ENCODE data around the gene KRT23. TPM values are rescaled to one million over a fixed set of nuclear protein-coding genes. Genes with fewer than 3 reads are reported as not detected.

The KRT23 gene, protein sequence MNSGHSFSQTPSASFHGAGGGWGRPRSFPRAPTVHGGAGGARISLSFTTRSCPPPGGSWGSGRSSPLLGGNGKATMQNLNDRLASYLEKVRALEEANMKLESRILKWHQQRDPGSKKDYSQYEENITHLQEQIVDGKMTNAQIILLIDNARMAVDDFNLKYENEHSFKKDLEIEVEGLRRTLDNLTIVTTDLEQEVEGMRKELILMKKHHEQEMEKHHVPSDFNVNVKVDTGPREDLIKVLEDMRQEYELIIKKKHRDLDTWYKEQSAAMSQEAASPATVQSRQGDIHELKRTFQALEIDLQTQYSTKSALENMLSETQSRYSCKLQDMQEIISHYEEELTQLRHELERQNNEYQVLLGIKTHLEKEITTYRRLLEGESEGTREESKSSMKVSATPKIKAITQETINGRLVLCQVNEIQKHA
- 27.3 and 86.5 TPM in 2 replicates for total RNA-seq

DNA sequence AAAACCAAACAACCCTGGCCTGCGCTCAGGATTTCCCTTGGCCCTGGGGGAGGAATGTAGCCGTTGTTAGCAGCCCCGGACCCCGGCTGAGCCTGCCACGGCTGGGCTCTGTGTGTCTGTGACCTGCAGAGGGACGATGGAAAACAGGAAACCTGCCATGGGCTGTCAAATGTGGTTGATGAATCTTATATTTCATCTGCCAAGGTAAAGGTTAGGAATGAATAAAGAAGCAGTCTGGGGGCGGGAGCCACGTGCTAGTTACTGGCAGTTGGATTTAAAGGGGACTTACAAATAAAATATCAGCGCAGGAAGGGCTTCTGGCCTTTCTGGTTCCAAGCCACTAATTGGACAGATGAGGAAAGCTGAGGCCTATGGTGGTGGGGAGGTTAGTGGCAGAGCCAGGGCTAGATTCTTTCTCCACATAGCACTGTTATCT lies at the start of gene KRT23:
Gene KRT23, minus strand, starts transcription at position 263 of the 436 bp plus-strand sequence. CDS start 1,043 bp downstream, outside the sequence.

DNA sequence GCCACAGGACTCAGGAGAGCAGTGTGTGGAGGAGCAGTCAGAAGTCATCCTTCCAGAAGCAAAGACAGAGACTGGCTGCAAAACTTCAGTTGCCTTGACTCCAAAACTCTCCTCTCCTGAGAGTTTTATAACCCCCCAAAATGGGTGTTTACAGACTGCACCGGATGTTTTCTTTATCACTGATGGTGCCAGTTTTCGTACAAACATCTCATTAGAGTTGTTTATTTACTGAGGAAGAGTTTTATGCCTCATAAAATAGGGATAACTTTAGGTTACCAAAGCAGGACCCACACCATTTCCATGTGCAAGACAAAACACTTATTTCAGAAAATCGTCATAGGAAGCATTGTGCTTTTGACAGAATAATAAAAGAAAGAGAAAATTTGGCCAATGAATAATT lies 46.8 kb upstream of the KRT23 start, which contains the start of gene KRT40:
Gene KRT40, minus strand, starts transcription at position 101 of the 400 bp plus-strand sequence. Its CDS starts 53 bp downstream, at position 48.

DNA sequence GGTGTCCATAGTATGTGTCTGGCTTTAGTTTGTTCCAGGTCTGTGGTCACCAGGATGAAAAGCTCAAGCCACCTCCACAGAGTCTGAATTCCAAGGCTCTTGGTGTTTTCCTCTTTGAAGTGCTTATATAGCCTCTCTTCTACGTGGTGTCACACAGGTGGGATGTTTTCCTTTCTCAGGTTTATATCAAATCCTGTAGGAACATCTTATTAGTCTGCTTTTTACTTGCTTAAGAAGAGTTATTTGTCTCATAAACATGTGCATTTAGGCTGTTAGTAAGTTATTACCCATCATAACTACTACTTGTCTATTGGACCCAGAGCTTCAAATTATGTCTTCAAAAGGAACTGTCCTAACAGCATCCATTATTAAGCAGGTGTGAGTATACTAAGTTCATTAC lies 29.4 kb upstream of the KRT23 start, which contains the start of gene KRT39:
Gene KRT39, minus strand, starts transcription at position 101 of the 400 bp plus-strand sequence. Its CDS starts 92 bp downstream, at position 9.

DNA sequence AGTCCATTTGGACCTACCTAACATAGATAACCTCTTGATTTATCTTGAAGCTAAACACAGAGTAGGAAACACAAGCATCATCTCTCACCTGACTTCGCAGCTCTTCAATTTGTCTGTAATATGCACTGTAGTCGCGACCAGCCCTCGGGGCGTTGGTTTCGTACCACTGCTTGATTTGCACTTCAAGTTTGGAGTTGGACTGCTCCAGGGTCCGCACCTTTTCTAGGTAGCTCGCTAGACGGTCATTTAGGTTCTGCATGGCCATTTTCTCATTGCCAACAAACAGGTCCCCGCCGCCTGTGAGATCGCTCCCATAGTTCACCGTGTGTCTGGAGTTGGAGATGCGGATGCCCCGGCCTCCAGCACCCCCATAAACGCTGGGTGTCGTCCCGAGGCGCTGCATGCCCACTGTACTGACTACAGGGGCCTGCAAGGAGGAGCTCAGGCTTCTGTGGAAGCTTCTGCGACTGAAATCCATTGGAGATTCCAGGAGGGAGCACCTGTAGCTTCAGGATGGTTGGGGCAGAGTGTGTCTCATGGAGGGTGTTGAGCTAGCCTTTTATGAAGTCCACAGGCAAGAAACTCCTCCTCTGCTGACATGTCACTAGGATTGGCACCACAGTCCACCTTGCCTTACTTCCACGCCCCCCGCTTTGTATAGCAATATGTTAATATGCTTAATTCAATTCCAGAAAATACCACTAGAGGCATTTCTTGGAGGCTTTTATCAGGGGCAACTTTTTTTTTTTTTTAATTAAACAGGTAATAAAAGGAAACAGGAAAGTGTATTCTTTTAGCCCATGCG lies 52.5 kb downstream of the KRT23 start, which contains the start of gene KRT20:
Gene KRT20, minus strand, starts transcription at position 535 of the 805 bp plus-strand sequence. Its CDS starts 57 bp downstream, at position 478.

Other genes starting within 250 kb of the KRT23 start
- gene KRT24, start 233.9 kb downstream of the KRT23 start, total RNA-seq = 3.4 TPM in 1 of 2 replicates, not detected in the other
- gene KRT25, start 182.3 kb downstream of the KRT23 start, total RNA-seq = not detected in 2 replicates
- not detected in 2 replicates for gene KRT26, start 165.4 kb downstream of the KRT23 start, total RNA-seq
- gene KRT27, start 155.1 kb downstream of the KRT23 start, total RNA-seq = not detected in 2 replicates
- not detected in 2 replicates for gene KRT28, start 137.7 kb downstream of the KRT23 start, total RNA-seq
- gene KRT10, start 115.0 kb downstream of the KRT23 start, total RNA-seq = 5.9 and 8.5 TPM in 2 replicates
- gene KRT12, start 70.4 kb downstream of the KRT23 start, total RNA-seq = not detected in 2 replicates
- not detected in 2 replicates for gene KRT20, start 52.4 kb downstream of the KRT23 start, total RNA-seq
- gene KRT39, start 29.3 kb upstream of the KRT23 start, total RNA-seq = 0.28 TPM in 1 of 2 replicates, not detected in the other
- gene KRT40, start 46.7 kb upstream of the KRT23 start, total RNA-seq = 0.36 TPM in 1 of 2 replicates, not detected in the other
- not detected in 2 replicates for gene KRTAP3-3, start 56.5 kb upstream of the KRT23 start, total RNA-seq
- not detected in 2 replicates for gene KRTAP3-2, start 62.3 kb upstream of the KRT23 start, total RNA-seq
- gene KRTAP3-1, start 71.5 kb upstream of the KRT23 start, total RNA-seq = not detected in 2 replicates
- not detected in 2 replicates for gene KRTAP1-5, start 89.6 kb upstream of the KRT23 start, total RNA-seq
- gene KRTAP1-4, start 92.5 kb upstream of the KRT23 start, total RNA-seq = not detected in 2 replicates
- not detected in 2 replicates for gene KRTAP1-3, start 97.2 kb upstream of the KRT23 start, total RNA-seq
- not detected in 2 replicates for gene KRTAP1-1, start 103.8 kb upstream of the KRT23 start, total RNA-seq
- gene KRTAP2-1, start 109.7 kb upstream of the KRT23 start, total RNA-seq = not detected in 2 replicates
- gene KRTAP2-2, start 117.6 kb upstream of the KRT23 start, total RNA-seq = not detected in 2 replicates
- 0.93 TPM in 1 of 2 replicates, not detected in the other for gene KRTAP2-3, start 122.5 kb upstream of the KRT23 start, total RNA-seq
- not detected in 2 replicates for gene KRTAP2-4, start 128.2 kb upstream of the KRT23 start, total RNA-seq
- not detected in 2 replicates for gene KRTAP4-7, start 146.5 kb upstream of the KRT23 start, total RNA-seq
- not detected in 2 replicates for gene KRTAP4-8, start 160.5 kb upstream of the KRT23 start, total RNA-seq
- gene KRTAP4-16, start 164.6 kb upstream of the KRT23 start, total RNA-seq = not detected in 2 replicates
- gene KRTAP4-9, start 167.7 kb upstream of the KRT23 start, total RNA-seq = not detected in 2 replicates
- gene KRTAP4-11, start 180.7 kb upstream of the KRT23 start, total RNA-seq = not detected in 2 replicates
- gene KRTAP4-12, start 186.5 kb upstream of the KRT23 start, total RNA-seq = not detected in 2 replicates
- not detected in 2 replicates for gene KRTAP4-6, start 202.9 kb upstream of the KRT23 start, total RNA-seq
- gene KRTAP4-5, start 212.2 kb upstream of the KRT23 start, total RNA-seq = not detected in 2 replicates
- gene KRTAP4-4, start 223.1 kb upstream of the KRT23 start, total RNA-seq = not detected in 2 replicates
- not detected in 2 replicates for gene KRTAP4-3, start 230.6 kb upstream of the KRT23 start, total RNA-seq
- gene KRTAP4-2, start 240.6 kb upstream of the KRT23 start, total RNA-seq = not detected in 2 replicates
- not detected in 2 replicates for gene KRTAP4-1, start 247.3 kb upstream of the KRT23 start, total RNA-seq

Data from nasal cavity respiratory epithelium epithelial cell of viscerocranial mucosa (primary cell).